Parathyroid adenoma (tissue), 2 donors: Measurements from ENCODE around the gene MEF2D.
A peak's percentile ranks its signal among the peaks of the same experiment; 100 is the strongest.

Source experiments
- H2AFZ ChIP-seq: fragments of 300-600 bp; sonication (generic); one replicate; pipeline ENCODE4 v1.7.0; 2017; ENCODE audit warnings: antibody characterized with exemption, mild to moderate bottlenecking
- H3K27ac ChIP-seq: fragments of 300-600 bp; sonication (generic); one replicate; pipeline ENCODE4 v1.7.0; 2017
- H3K27me3 ChIP-seq: fragments of 300-600 bp; sonication (generic); one replicate; pipeline ENCODE4 v1.7.0; 2017; ENCODE audit warnings: low read length; ENCODE audit not compliant: control insufficient read depth, insufficient read depth
- H3K36me3 ChIP-seq: fragments of 300-600 bp; sonication (generic); one replicate; pipeline ENCODE4 v1.7.0; 2017; ENCODE audit warnings: low read length; ENCODE audit not compliant: control insufficient read depth, insufficient read depth
- H3K4me1 ChIP-seq: fragments of 300-600 bp; sonication (generic); one replicate; pipeline ENCODE4 v1.7.0; 2017; ENCODE audit warnings: control low read depth
- H3K4me2 ChIP-seq: fragments of 300-600 bp; sonication (generic); one replicate; pipeline ENCODE4 v1.7.0; 2017; ENCODE audit warnings: low read length
- H3K4me3 ChIP-seq: fragments of 300-600 bp; sonication (generic); one replicate; pipeline ENCODE4 v1.7.0; 2017; ENCODE audit warnings: low read depth, low read length
- H3K79me2 ChIP-seq: fragments of 300-600 bp; sonication (generic); one replicate; pipeline ENCODE4 v1.7.0; 2017; ENCODE audit warnings: control low read depth
- H3K9ac ChIP-seq: fragments of 300-600 bp; sonication (generic); one replicate; pipeline ENCODE4 v1.7.0; 2017; ENCODE audit warnings: mild to moderate bottlenecking
- H3K9me3 ChIP-seq: fragments of 300-600 bp; sonication (generic); one replicate; pipeline ENCODE4 v1.7.0; 2017; ENCODE audit warnings: low read length; ENCODE audit not compliant: control insufficient read depth
- TF ChIP-seq, protein P1 (sequence below): fragments of 300-600 bp; sonication (generic); IDR thresholded peaks from one replicate; pipeline ENCODE4 v1.7.0; 2017; ENCODE audit warnings: antibody characterized with exemption, mild to moderate bottlenecking
- donor health status: primary hyperparathyroidism.

Gene MEF2D

DNA sequence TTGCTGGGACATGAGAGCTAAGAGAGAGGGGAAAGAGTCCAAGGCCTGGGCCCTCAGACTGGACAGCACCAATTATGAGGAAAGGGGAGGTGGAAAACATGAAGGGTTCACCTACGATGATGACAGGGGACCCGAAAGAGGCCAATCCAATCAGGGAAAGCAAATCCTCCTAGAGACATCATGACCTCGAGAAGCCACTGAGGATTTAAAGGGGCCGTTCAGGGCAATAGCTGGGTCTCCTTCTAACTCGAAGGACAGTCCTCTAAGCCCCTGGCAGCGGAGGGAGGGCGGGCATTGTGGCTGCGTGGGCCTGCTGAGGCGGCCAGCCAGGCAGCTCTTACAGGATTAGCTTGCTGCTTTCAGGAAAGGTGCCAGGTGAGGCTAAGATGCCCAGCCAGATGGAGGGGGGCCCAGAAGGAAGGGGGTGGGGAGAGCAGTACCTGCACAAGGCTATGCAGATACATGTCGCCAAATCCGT lies 7.4 kb downstream of the MEF2D start:
- H3K36me3 ChIP-seq = no peaks in the 10 kb centered on the region
- H3K9ac ChIP-seq = no peak overlapping the region
- H3K9me3 ChIP-seq = no peaks in the 10 kb centered on the region
- TF ChIP-seq, protein P1, sequence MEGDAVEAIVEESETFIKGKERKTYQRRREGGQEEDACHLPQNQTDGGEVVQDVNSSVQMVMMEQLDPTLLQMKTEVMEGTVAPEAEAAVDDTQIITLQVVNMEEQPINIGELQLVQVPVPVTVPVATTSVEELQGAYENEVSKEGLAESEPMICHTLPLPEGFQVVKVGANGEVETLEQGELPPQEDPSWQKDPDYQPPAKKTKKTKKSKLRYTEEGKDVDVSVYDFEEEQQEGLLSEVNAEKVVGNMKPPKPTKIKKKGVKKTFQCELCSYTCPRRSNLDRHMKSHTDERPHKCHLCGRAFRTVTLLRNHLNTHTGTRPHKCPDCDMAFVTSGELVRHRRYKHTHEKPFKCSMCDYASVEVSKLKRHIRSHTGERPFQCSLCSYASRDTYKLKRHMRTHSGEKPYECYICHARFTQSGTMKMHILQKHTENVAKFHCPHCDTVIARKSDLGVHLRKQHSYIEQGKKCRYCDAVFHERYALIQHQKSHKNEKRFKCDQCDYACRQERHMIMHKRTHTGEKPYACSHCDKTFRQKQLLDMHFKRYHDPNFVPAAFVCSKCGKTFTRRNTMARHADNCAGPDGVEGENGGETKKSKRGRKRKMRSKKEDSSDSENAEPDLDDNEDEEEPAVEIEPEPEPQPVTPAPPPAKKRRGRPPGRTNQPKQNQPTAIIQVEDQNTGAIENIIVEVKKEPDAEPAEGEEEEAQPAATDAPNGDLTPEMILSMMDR = no peak
- no peak overlapping the region for H2AFZ ChIP-seq
- peaks cover 73% of the 10 kb centered on the region for H3K4me1 ChIP-seq
- H3K4me3 ChIP-seq = peak overlapping the region; percentile 12
- peak overlapping the region; percentile 89 for H3K27ac ChIP-seq
- no peaks in the 10 kb centered on the region for H3K27me3 ChIP-seq
- peak overlapping the region; percentile 59 for H3K4me2 ChIP-seq
- peaks cover 73% of the 10 kb centered on the region for H3K79me2 ChIP-seq

DNA sequence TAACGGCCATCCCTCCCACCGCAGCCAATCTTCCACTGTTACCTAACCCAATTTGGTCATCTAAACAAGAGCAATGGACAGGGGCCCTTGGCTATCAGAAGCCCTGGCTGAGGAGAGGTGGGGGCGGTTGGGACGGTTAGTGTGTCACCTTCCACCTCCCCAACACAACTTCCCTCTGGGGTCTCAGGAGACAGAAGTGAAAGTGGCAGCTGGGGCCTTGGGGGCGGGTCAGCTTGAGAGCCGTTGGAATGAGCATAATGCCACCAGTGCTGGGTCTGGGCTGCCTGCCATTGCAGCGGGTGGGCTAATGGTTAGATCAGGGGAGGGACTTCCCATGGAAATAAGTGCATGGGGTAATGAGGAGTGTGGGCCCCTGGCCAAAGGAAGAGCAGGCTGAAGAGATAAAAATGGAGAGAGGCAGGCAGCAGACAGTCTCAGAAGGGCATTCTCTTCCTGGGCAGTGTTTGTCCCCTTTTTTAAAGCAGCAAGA lies 7.9 kb downstream of the MEF2D start:
- Histone ChIP-seq H3K4me3 (peak overlapping the region; percentile 12), H3K9me3 (no peaks in the 10 kb centered on the region), H2AFZ (no peak overlapping the region), H3K79me2 (peaks cover 73% of the 10 kb centered on the region), H3K4me2 (peak overlapping the region; percentile 59), H3K27ac (peak overlapping the region; percentile 89), H3K9ac (no peak overlapping the region), H3K36me3 (no peaks in the 10 kb centered on the region), H3K4me1 (peaks cover 77% of the 10 kb centered on the region), H3K27me3 (no peaks in the 10 kb centered on the region)
- TF ChIP-seq, protein P1 = no peak

DNA sequence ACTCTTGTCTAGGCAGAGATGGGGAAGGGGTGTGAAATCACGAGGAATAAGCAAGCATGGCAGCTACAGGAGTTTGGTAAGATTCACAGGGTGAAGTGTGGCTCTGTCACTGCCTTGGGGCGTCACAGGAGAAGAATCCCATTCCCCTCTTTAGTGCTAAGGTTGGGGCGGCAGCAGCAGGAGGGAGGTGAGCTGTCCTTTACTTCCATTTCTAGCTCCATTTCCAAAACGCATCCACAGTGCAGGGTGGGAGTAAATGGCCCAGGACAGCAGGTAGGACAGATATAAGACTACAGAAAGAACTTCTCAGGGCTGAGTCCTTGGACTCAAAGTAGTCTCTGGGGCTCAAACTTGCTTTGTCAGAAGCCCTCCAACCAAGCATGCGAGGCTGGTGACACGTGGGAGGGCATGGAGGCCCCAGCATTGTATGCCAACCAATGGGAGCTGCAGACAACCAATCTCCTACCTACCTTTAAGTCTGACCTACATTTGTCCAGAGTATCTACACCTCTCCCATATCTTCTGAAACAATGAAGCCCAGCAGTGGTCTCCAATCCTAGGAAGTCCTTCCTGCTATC lies 8.5 kb downstream of the MEF2D start:
- H3K4me1 ChIP-seq = peaks cover 76% of the 10 kb centered on the region
- H3K4me2 ChIP-seq = peak overlapping the region; percentile 59
- H3K9me3 ChIP-seq = no peaks in the 10 kb centered on the region
- TF ChIP-seq, protein P1 = no peak
- no peak overlapping the region for H3K4me3 ChIP-seq
- H2AFZ ChIP-seq = no peak overlapping the region
- no peak overlapping the region for H3K9ac ChIP-seq
- no peaks in the 10 kb centered on the region for H3K36me3 ChIP-seq
- H3K27me3 ChIP-seq = no peaks in the 10 kb centered on the region
- H3K27ac ChIP-seq = peak overlapping the region; percentile 89
- H3K79me2 ChIP-seq = peaks cover 73% of the 10 kb centered on the region

DNA sequence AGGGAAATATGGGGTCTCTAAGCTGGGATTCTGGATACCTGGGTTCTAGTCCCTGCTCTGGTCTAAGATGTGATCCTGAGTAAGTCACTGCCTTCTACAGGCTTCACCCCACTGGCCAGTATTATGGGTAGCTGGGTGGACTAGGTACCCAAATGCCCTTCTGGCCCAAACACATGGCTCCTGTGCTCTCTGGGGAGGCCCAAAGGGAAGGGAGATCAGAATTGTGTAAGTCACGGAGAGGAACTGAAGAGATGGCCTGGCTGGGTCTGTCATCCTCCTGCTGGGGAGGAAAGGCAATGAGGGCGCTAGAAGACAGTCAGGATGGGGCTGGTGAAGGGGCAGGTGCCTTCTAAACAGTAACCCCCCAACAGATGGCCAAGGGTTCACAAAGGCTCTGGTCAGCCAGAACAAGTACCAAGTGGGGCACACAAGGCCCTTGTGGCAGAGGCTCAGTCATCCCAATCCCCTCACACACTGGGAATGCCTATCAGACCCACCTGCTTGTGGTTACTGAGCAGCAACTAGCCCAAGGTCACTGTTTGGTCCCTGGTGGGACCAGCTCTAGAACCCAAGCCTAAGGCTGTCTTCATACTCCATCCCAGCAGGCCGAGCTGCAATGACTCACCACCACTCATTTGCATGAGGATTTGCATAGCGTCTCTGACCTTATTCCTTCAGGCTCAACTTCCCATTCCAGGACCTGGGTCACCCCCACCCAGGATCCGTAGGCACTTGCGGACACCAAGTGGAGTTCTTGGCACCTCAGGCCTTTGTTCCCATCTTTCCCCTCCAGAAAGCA lies 9.2 kb downstream of the MEF2D start:
- Histone ChIP-seq H3K79me2 (peaks cover 73% of the 10 kb centered on the region), H3K4me1 (peaks cover 70% of the 10 kb centered on the region), H3K4me3 (no peak overlapping the region), H3K36me3 (no peaks in the 10 kb centered on the region), H3K27ac (peak overlapping the region; percentile 89), H3K9ac (no peak overlapping the region), H3K4me2 (peak overlapping the region; percentile 67), H3K27me3 (no peaks in the 10 kb centered on the region), H2AFZ (no peak overlapping the region), H3K9me3 (no peaks in the 10 kb centered on the region)
- TF ChIP-seq, protein P1 = no peak
